HepG2 (cell line): ENCODE data around the gene SBSN. TPM values are rescaled to one million over a fixed set of nuclear protein-coding genes. Genes with fewer than 3 reads are reported as not detected.

ENCODE experiments used
- ATF7-NPFF ChIP-seq: sonication (generic); formaldehyde crosslinking; IDR thresholded peaks from 2 replicates; pipeline ENCODE4 v1.8.1; 2023; ENCODE audit warnings: mild to moderate bottlenecking, low read depth, missing genetic modification reagents, moderate library complexity
- BRCA1 ChIP-seq: sonication (generic); formaldehyde crosslinking; IDR thresholded peaks from 2 replicates; pipeline ENCODE4 v1.4.0; 2020; ENCODE audit warnings: missing genetic modification reagents
- GABPB1 ChIP-seq: IDR thresholded peaks from 2 replicates; pipeline ENCODE4 v1.6.1; 2016; ENCODE audit warnings: mild to moderate bottlenecking, missing genetic modification reagents, moderate library complexity, missing compliant biosample characterization
- GATA4 ChIP-seq: sonication (generic); IDR thresholded peaks from 2 replicates; pipeline ENCODE4 v1.6.1; 2016; ENCODE audit warnings: antibody characterized with exemption, low read depth, borderline replicate concordance
- HOXA5 ChIP-seq: sonication (generic); formaldehyde crosslinking; IDR thresholded peaks from 2 replicates; pipeline ENCODE4 v1.4.0; 2020; ENCODE audit warnings: missing genetic modification reagents
- MXD1 ChIP-seq: sonication (generic); formaldehyde crosslinking; IDR thresholded peaks from 2 replicates; pipeline ENCODE4 v1.4.0; 2020; ENCODE audit warnings: mild to moderate bottlenecking, missing genetic modification reagents
- NKX3-1 ChIP-seq: sonication (generic); formaldehyde crosslinking; IDR thresholded peaks from 2 replicates; pipeline ENCODE4 v1.5.0; 2020; ENCODE audit warnings: missing genetic modification reagents
- NR0B2 ChIP-seq: sonication (generic); formaldehyde crosslinking; IDR thresholded peaks from 2 replicates; pipeline ENCODE4 v1.4.0; 2020; ENCODE audit warnings: mild to moderate bottlenecking, missing genetic modification reagents
- NR2F6 ChIP-seq, 2 experiments: IDR thresholded peaks; 2 replicates each; pipeline ENCODE4 v1.6.1; 2016; ENCODE audit warnings: antibody characterized with exemption in 1 of 2, mild to moderate bottlenecking in 1 of 2
- RXRA ChIP-seq: sonication (generic); formaldehyde crosslinking; IDR thresholded peaks from 2 replicates; pipeline ENCODE4 v1.5.1; 2020; ENCODE audit warnings: missing genetic modification reagents
- TEAD3 ChIP-seq: optimal IDR thresholded peaks from 2 replicates; pipeline ENCODE3; 2016; ENCODE audit warnings: borderline replicate concordance
- TMF1 ChIP-seq: sonication (generic); formaldehyde crosslinking; IDR thresholded peaks from 2 replicates; pipeline ENCODE4 v1.8.1; 2022; ENCODE audit warnings: low read depth, missing genetic modification reagents
- ZNF589 ChIP-seq: sonication (generic); formaldehyde crosslinking; conservative IDR thresholded peaks from 2 replicates; pipeline ENCODE4 v1.8.0; 2022; ENCODE audit warnings: mild to moderate bottlenecking, moderate library complexity, missing genetic modification reagents
- ZNF687 ChIP-seq: sonication (generic); formaldehyde crosslinking; IDR thresholded peaks from 2 replicates; pipeline ENCODE4 v1.5.1; 2020; ENCODE audit warnings: mild to moderate bottlenecking, missing genetic modification reagents, moderate library complexity
- ZNF709 ChIP-seq: sonication (generic); formaldehyde crosslinking; IDR thresholded peaks from 2 replicates; pipeline ENCODE4 v1.5.0; 2020; ENCODE audit warnings: mild to moderate bottlenecking, missing genetic modification reagents
- ZXDC ChIP-seq: sonication (generic); formaldehyde crosslinking; IDR thresholded peaks from 2 replicates; pipeline ENCODE4 v1.5.0; 2020; ENCODE audit warnings: mild to moderate bottlenecking, missing genetic modification reagents
- polyA plus RNA-seq, 8 experiments: library from polyadenylated mRNA; depleted of rRNA in 3 of 8; stranded (reverse) in 7 of 8; unstranded in 1 of 8; fragments of >200 nt; fragmentation: Illumina TruSeq in 4 of 8; extraction: Trizol in 4 of 8; gene quantifications; 2 replicates each; pipeline versions ENCODE4 v1.2.1 to v1.2.3, GENCODE V29; 2011 to 2016; ENCODE audit warnings: low read depth in 4 of 8, missing spikeins in 1 of 8, mixed read lengths in 1 of 8; ENCODE audit not compliant: insufficient read depth in 1 of 8
- total RNA-seq, 5 experiments: library from RNA; depleted of rRNA; stranded (reverse); fragments of >200 nt; fragmentation: Illumina TruSeq; extraction: Trizol; gene quantifications; 2 replicates each; pipeline ENCODE4 v1.2.3, GENCODE V29; 2016; ENCODE audit warnings: low read depth in 1 of 5

The SBSN gene
- total and polyA plus RNA-seq, 2 of the 13 experiments (the other 11 are each of a cell fraction or from before 2014, with no cell fraction given), result not detected

GRCh38 chr19:35545001-35545854 lies 17.1 kb upstream of the SBSN start, which contains the start of gene TMEM147 (continued):
- peak; percentile 64 for TF ChIP-seq NR0B2 (CRISPR knock-in tag)
- peak; percentile 45 for TF ChIP-seq RXRA
- peak; percentile 94; the same call in 1 of the 2 replicates for TF ChIP-seq MXD1
- peak; percentile 22; the same call in 1 of the 2 replicates for TF ChIP-seq GATA4
- peak; percentile 85 for TF ChIP-seq ATF7-NPFF (CRISPR knock-in tag)
- TF ChIP-seq TMF1 (CRISPR knock-in tag), result 0 out of 2 replicates have a peak, but pooled peaks have one; percentile 38
- peak; percentile 65; the same call in 1 of the 2 replicates for TF ChIP-seq ZNF589
- TF ChIP-seq ZXDC (CRISPR knock-in tag), result peak; percentile 52; the same call in 1 of the 2 replicates
- peak; percentile 35 for TF ChIP-seq TEAD3 (CRISPR knock-in tag)
- peak; percentile 93 for TF ChIP-seq ZNF687
- TF ChIP-seq GABPB1 (CRISPR knock-in tag), result peak; percentile 95
- peak; percentile 22; the same call in 1 of the 2 replicates for TF ChIP-seq BRCA1
- TF ChIP-seq NR2F6 (IDR thresholded peaks at IDR 0.05), result no peak
- peak; percentile 48 for TF ChIP-seq NR2F6 (CRISPR knock-in tag; IDR thresholded peaks at IDR 0.05)
- peak; percentile 94 for TF ChIP-seq ZNF709 (CRISPR knock-in tag)
- peak; percentile 86; the same call in 1 of the 2 replicates for TF ChIP-seq HOXA5
- TF ChIP-seq NKX3-1 (CRISPR knock-in tag), result 0 out of 2 replicates have a peak, but pooled peaks have one; percentile 42
